SK-N-SH treated with all-trans-retinoic acid at 6 μM for 48 hours (cell line): ENCODE data around the gene BTF3L4.
"Not testable (repeated sequence)": the region's sequence is repeated elsewhere in the genome, so short reads cannot be mapped to it uniquely, and the experiment has no call there.

Experiments used
- ATAC-seq: fragments of 200-7000 bp; cut with Tn5 transposase; 3 replicates; pipeline ENCODE4 v1.9.1; 2020; ENCODE audit warnings: mild to moderate bottlenecking, moderate library complexity
- ARNTL ChIP-seq: fragments of 450-650 bp; formaldehyde crosslinking; IDR thresholded peaks from 2 replicates; pipeline ENCODE4 v1.5.0; 2020; ENCODE audit warnings: low read depth, mild to moderate bottlenecking, moderate library complexity, borderline replicate concordance
- CSDC2 ChIP-seq: fragments of 250-450 bp; sonication (Bioruptor Pico); IDR thresholded peaks from 2 replicates; pipeline ENCODE4 v1.5.0; 2020; ENCODE audit warnings: mild to moderate bottlenecking, moderate library complexity
- CSRNP3 ChIP-seq: fragments of 250-450 bp; sonication (Bioruptor Pico); IDR thresholded peaks from 2 replicates; pipeline ENCODE4 v1.5.1; 2021; ENCODE audit warnings: mild to moderate bottlenecking, moderate library complexity
- ESRRG ChIP-seq: fragments of 250-450 bp; sonication (Bioruptor Pico); IDR thresholded peaks from 2 replicates; pipeline ENCODE4 v1.6.1; 2021; ENCODE audit warnings: mild to moderate bottlenecking
- GLIS3 ChIP-seq: fragments of 250-450 bp; sonication (Bioruptor Pico); IDR thresholded peaks from 2 replicates; pipeline ENCODE4 v1.5.0; 2020; ENCODE audit warnings: mild to moderate bottlenecking, moderate library complexity
- ISL1 ChIP-seq: fragments of 250-450 bp; sonication (Bioruptor Pico); IDR thresholded peaks from 2 replicates; pipeline ENCODE4 v2.1.2; 2022; ENCODE audit warnings: mild to moderate bottlenecking, moderate library complexity
- OSR1 ChIP-seq: fragments of 250-450 bp; sonication (Bioruptor Pico); IDR thresholded peaks from 2 replicates; pipeline ENCODE4 v1.8.0; 2022; ENCODE audit warnings: moderate library complexity, mild to moderate bottlenecking, inconsistent platforms
- PATZ1 ChIP-seq: fragments of 250-450 bp; sonication (Bioruptor Pico); IDR thresholded peaks from 2 replicates; pipeline ENCODE4 v1.8.0; 2020; ENCODE audit warnings: mild to moderate bottlenecking, moderate library complexity, borderline replicate concordance
- POU6F1 ChIP-seq: fragments of 250-450 bp; sonication (Bioruptor Pico); IDR thresholded peaks from 2 replicates; pipeline ENCODE4 v1.8.0; 2021; ENCODE audit warnings: low read depth, mild to moderate bottlenecking, moderate library complexity, borderline replicate concordance
- PPARA ChIP-seq: fragments of 250-450 bp; sonication (Bioruptor Pico); IDR thresholded peaks from 2 replicates; pipeline ENCODE4 v1.5.0; 2020; ENCODE audit warnings: mild to moderate bottlenecking, borderline replicate concordance
- RARB ChIP-seq: fragments of 250-450 bp; sonication (Bioruptor Pico); IDR thresholded peaks from 2 replicates; pipeline ENCODE4 v1.8.0; 2021; ENCODE audit warnings: mild to moderate bottlenecking, moderate library complexity
- SNAI2 ChIP-seq: fragments of 250-450 bp; sonication (Bioruptor Pico); IDR thresholded peaks from 2 replicates; pipeline ENCODE4 v1.5.0; 2020; ENCODE audit warnings: mild to moderate bottlenecking, moderate library complexity
- TOX ChIP-seq: fragments of 250-450 bp; sonication (Bioruptor Pico); IDR thresholded peaks from 2 replicates; pipeline ENCODE4 v1.8.0; 2021; ENCODE audit warnings: mild to moderate bottlenecking, moderate library complexity, borderline replicate concordance
- TSHZ2 ChIP-seq: fragments of 250-450 bp; sonication (Bioruptor Pico); IDR thresholded peaks from 2 replicates; pipeline ENCODE4 v1.5.0; 2020; ENCODE audit warnings: mild to moderate bottlenecking, moderate library complexity
- ZC3H10 ChIP-seq: fragments of 250-450 bp; sonication (Bioruptor Pico); IDR thresholded peaks from 2 replicates; pipeline ENCODE4 v1.5.1; 2021; ENCODE audit warnings: mild to moderate bottlenecking, moderate library complexity
- ZFP3 ChIP-seq: fragments of 250-450 bp; sonication (Bioruptor Pico); IDR thresholded peaks from 2 replicates; pipeline ENCODE4 v1.5.0; 2020; ENCODE audit warnings: mild to moderate bottlenecking, moderate library complexity
- ZNF565 ChIP-seq: fragments of 450-650 bp; formaldehyde crosslinking; conservative IDR thresholded peaks from 2 replicates; pipeline ENCODE4 v1.5.0; 2020; ENCODE audit warnings: low read depth, mild to moderate bottlenecking, moderate library complexity

The BTF3L4 gene

GRCh38 chr1:52070704-52071103 lies 14.6 kb downstream of the BTF3L4 start:
- TF ChIP-seq TOX (CRISPR knock-in tag) (no peak), ESRRG (CRISPR knock-in tag) (no peak), OSR1 (no peak), ZNF565 (CRISPR knock-in tag) (no peak), CSDC2 (no peak), TSHZ2 (CRISPR knock-in tag) (no peak), SNAI2 (CRISPR knock-in tag) (no peak), RARB (CRISPR knock-in tag) (no peak), PPARA (CRISPR knock-in tag) (no peak), ZC3H10 (CRISPR knock-in tag) (no peak), PATZ1 (no peak), GLIS3 (CRISPR knock-in tag) (no peak), ARNTL (CRISPR knock-in tag) (no peak)
- TF ChIP-seq, all 23 proteins: peak for 0
- ATAC-seq, result no peak

- ATAC-seq, result no peak
- no peak for TF ChIP-seq ESRRG (CRISPR knock-in tag)
- TF ChIP-seq ISL1, result no peak
- no peak for TF ChIP-seq CSRNP3 (CRISPR knock-in tag)
- TF ChIP-seq POU6F1 (CRISPR knock-in tag), result no peak
- TF ChIP-seq RARB (CRISPR knock-in tag), result no peak
Measured at GRCh38 chr1:52072291-52072690, 16.2 kb downstream of the BTF3L4 start.

GRCh38 chr1:52077277-52077676 lies 21.2 kb downstream of the BTF3L4 start:
- ATAC-seq, result not testable (repeated sequence)

- TF ChIP-seq CSRNP3 (CRISPR knock-in tag), result no peak
- no peak for TF ChIP-seq ZNF565 (CRISPR knock-in tag)
- TF ChIP-seq SNAI2 (CRISPR knock-in tag), result no peak
- TF ChIP-seq ARNTL (CRISPR knock-in tag), result no peak
- no peak for TF ChIP-seq ZFP3 (CRISPR knock-in tag)
- no peak for TF ChIP-seq GLIS3 (CRISPR knock-in tag)
- no peak for ATAC-seq
Measured at GRCh38 chr1:52080014-52080415, 23.9 kb downstream of the BTF3L4 start.

- not testable (repeated sequence) for ATAC-seq
Measured at GRCh38 chr1:52087892-52088291, 31.8 kb downstream of the BTF3L4 start.

GRCh38 chr1:52094300-52094699 lies 38.2 kb downstream of the BTF3L4 start:
- ATAC-seq, result not testable (repeated sequence)
